Fibroblast of pulmonary artery (primary cell): Measurements from ENCODE around the gene CDK19.
"Not testable (repeated sequence)": the region's sequence is repeated elsewhere in the genome, so short reads cannot be mapped to it uniquely, and the experiment has no call there.

Experiments used
- DNase-seq: peaks from one replicate; pipeline ENCODE4 v3.0.0-alpha.2; 2010; ENCODE audit warnings: low read depth
- H3K4me3 ChIP-seq: replicated peaks from 2 replicates; pipeline ENCODE4 v1.5.1; 2011; ENCODE audit warnings: low read depth, mild to moderate bottlenecking, control low read depth, low read length, moderate library complexity
- TF ChIP-seq, protein P1 (sequence below): IDR thresholded peaks from 2 replicates; pipeline ENCODE4 v1.5.1; 2011; ENCODE audit warnings: mild to moderate bottlenecking, control low read depth, low read length, inconsistent platforms; ENCODE audit errors: missing control alignments

Gene CDK19

GRCh38 chr6:110728501-110728900, 86.8 kb downstream of the CDK19 start:
- TF ChIP-seq, protein P1, sequence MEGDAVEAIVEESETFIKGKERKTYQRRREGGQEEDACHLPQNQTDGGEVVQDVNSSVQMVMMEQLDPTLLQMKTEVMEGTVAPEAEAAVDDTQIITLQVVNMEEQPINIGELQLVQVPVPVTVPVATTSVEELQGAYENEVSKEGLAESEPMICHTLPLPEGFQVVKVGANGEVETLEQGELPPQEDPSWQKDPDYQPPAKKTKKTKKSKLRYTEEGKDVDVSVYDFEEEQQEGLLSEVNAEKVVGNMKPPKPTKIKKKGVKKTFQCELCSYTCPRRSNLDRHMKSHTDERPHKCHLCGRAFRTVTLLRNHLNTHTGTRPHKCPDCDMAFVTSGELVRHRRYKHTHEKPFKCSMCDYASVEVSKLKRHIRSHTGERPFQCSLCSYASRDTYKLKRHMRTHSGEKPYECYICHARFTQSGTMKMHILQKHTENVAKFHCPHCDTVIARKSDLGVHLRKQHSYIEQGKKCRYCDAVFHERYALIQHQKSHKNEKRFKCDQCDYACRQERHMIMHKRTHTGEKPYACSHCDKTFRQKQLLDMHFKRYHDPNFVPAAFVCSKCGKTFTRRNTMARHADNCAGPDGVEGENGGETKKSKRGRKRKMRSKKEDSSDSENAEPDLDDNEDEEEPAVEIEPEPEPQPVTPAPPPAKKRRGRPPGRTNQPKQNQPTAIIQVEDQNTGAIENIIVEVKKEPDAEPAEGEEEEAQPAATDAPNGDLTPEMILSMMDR, result no peak
- H3K4me3 ChIP-seq, result no peak overlapping the region
- DNase-seq, result no peak

DNA sequence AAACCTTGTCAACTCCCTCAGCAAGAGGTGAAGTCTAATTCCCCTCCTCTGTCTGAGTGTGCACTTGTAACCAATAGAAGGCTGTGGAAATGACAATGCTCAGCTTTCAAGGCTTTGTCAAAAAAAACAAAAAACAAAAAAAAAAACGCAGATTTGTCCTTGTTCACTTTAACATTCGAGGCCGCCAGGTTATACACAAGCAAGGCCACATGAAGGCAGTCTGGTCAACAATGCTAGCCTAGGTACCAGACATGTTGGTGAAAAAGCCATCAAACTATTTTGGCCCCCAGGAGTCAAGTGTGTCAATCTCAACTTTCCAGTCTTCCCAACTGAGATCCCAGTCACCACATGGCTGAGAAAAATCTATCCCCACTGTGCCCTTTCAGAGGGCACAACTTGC, 92.3 kb downstream of the CDK19 start:
- DNase-seq, result no peak
- no peak overlapping the region for H3K4me3 ChIP-seq
- TF ChIP-seq, protein P1, result no peak

DNA sequence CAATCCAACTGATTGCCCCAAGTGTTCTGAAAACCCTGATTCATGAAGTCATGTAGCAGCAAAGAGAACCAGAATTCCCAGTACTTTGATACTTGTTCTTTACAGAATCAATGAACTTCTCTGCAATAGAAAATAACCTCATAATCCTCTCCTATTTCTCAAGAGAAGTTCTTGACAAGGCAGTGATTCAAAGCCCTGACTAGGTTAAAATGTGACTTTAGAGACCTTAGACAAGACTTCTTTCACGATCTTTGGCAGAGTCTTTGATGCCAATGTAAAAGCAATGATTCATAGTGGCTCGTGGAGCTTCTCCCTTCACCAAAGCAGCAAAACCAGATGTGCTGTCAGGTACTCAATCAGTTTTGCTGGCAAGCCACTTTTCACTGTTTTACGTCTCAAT, 95.2 kb downstream of the CDK19 start:
- TF ChIP-seq, protein P1, result no peak
- no peak for DNase-seq

DNA sequence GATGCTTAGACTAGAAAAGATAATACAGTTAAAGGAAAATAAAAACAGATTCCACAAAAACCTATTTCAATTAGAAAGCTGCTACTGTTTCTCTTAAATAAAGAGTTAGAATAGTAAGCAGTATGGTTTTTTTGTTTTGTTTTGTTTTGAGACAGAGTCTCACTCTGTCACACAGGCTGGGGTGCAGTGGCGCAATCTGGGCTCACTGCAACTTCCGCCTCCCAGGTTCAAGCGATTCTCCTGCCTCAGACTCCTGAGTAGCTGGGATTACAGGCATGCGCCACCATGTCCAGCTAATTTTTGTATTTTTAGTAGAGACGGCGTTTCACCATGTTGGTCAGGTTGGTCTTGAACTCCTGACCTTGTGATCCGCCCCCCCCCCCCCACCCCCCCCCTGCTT, 95.7 kb downstream of the CDK19 start:
- H3K4me3 ChIP-seq, result not testable (repeated sequence)

More for the DNA sequence above, 95.2 kb downstream of the CDK19 start:
- no peak overlapping the region for H3K4me3 ChIP-seq

GRCh38 chr6:110714143-110714542, 101.1 kb downstream of the CDK19 start:
- TF ChIP-seq, protein P1, result no peak
- no peak for DNase-seq
- H3K4me3 ChIP-seq, result no peak overlapping the region

More for the DNA sequence above, 95.7 kb downstream of the CDK19 start:
- DNase-seq, result not testable (repeated sequence)

DNA sequence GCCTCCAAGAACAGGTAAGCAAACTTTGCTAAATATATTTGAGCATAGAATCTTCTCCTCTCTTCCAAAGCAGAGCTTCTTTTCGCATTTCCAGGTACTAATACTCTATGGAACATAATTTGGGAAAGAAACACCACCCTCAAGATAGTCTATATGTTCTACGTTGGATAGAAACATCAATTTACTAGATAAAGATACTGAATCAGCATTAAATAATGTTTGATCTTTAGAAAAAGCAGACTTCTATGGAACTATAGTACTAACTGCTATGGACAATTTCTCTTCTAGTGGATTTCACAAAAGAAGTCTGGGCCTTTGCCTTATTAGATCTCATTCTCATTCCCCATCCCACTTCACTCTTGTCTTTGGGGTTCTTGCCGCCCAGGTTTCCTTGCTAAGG, 103.0 kb downstream of the CDK19 start:
- no peak overlapping the region for H3K4me3 ChIP-seq
- DNase-seq, result no peak
- TF ChIP-seq, protein P1, result no peak

- TF ChIP-seq, protein P1, result no peak
These were observed 105.2 kb downstream of the CDK19 start for GRCh38 chr6:110710115-110710514.

More at GRCh38 chr6:110710115-110710514, 105.2 kb downstream of the CDK19 start:
- H3K4me3 ChIP-seq, result no peak overlapping the region
- DNase-seq, result no peak
